Measurements from ENCODE around the gene FOXP1.

Gene FOXP1

GRCh38 chr3:70905491-70905890 lies 678.0 kb downstream of the FOXP1 start:
- no peak for DNase-seq (ENCODE audit: low spot score)

All from pons (tissue), 1 donor.